ENCODE results near the gene SHFL.

Gene SHFL

GRCh38 chr19:10106100-10106936 lies 20.2 kb downstream of the SHFL start, which contains the start of gene PPAN:
Gene PPAN, plus strand, starts transcription at chr19:10106362. Its CDS starts 33 bp downstream, at chr19:10106395.
- H3K4me1 ChIP-seq (ENCODE audit: insufficient read depth, low read length), result peaks cover 12% of the 10 kb centered on the region
- no peaks in the 10 kb centered on the region for H3K27me3 ChIP-seq (ENCODE audit: insufficient read depth, low read length)
- peak within 1 kb of the TSS; percentile 84 for H3K4me3 ChIP-seq (ENCODE audit: low read length)
- H3K36me3 ChIP-seq (ENCODE audit: insufficient read depth, low read length), result peaks cover 34% of the 10 kb centered on the region
- no peaks in the 10 kb centered on the region for H3K9me3 ChIP-seq (ENCODE audit: low read length)
- H2AFZ ChIP-seq (ENCODE audit: low read depth, low read length), result peak within 1 kb of the TSS; percentile 31

DNA sequence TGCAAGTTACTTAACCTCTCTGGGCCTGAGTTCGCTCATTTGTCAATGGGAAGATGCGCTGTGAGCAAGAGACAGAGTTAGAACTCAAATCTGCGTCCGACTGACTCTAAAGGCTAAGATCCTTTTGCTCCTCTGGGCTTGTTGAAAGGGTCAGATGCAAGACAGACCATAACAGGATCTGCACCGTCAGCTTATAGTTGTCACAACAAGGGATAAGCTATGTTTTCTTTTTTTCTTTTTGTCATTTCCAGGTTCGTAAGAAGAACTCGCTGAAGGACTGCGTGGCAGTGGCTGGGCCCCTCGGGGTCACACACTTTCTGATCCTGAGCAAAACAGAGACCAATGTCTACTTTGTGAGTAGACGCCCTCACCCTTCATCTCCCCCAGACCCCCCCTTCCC lies 21.1 kb downstream of the SHFL start:
- Histone ChIP-seq H3K9me3 (ENCODE audit: low read length) (no peaks in the 10 kb centered on the region), H2AFZ (ENCODE audit: low read depth, low read length) (no peak overlapping the region), H3K4me3 (ENCODE audit: low read length) (peak overlapping the region; percentile 84), H3K36me3 (ENCODE audit: insufficient read depth, low read length) (peaks cover 37% of the 10 kb centered on the region), H3K4me1 (ENCODE audit: insufficient read depth, low read length) (peaks cover 12% of the 10 kb centered on the region), H3K27me3 (ENCODE audit: insufficient read depth, low read length) (no peaks in the 10 kb centered on the region)

DNA sequence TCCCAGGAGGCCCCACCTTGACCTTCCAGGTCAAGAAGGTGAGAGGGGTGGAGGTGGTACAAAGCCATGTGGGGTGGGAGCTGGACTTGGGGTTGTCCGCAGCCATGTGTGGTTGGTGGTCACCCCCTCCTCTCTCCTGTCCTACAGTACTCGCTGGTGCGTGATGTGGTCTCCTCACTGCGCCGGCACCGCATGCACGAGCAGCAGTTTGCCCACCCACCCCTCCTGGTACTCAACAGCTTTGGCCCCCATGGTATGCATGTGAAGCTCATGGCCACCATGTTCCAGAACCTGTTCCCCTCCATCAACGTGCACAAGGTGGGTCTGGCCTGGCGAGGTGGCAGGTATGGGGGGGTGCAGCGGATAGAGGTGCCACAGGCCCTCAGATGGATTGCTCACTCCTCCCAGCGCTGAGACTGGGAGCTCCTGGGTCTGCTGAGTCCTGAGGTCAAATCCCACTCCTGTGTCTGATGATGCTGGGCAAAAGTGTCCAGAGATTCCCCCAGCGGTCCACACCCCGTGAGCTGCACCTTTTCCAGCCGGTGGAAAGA lies 21.8 kb downstream of the SHFL start:
- Histone ChIP-seq H3K4me3 (ENCODE audit: low read length) (no peak overlapping the region), H3K36me3 (ENCODE audit: insufficient read depth, low read length) (peaks cover 37% of the 10 kb centered on the region), H3K4me1 (ENCODE audit: insufficient read depth, low read length) (peaks cover 12% of the 10 kb centered on the region), H3K9me3 (ENCODE audit: low read length) (no peaks in the 10 kb centered on the region), H2AFZ (ENCODE audit: low read depth, low read length) (no peak overlapping the region), H3K27me3 (ENCODE audit: insufficient read depth, low read length) (no peaks in the 10 kb centered on the region)

GRCh38 chr19:10109528-10109927 lies 23.4 kb downstream of the SHFL start:
- peaks cover 12% of the 10 kb centered on the region for H3K4me1 ChIP-seq (ENCODE audit: insufficient read depth, low read length)
- H3K36me3 ChIP-seq (ENCODE audit: insufficient read depth, low read length), result peaks cover 44% of the 10 kb centered on the region
- no peak overlapping the region for H3K4me3 ChIP-seq (ENCODE audit: low read length)
- no peaks in the 10 kb centered on the region for H3K9me3 ChIP-seq (ENCODE audit: low read length)
- H3K27me3 ChIP-seq (ENCODE audit: insufficient read depth, low read length), result no peaks in the 10 kb centered on the region
- no peak overlapping the region for H2AFZ ChIP-seq (ENCODE audit: low read depth, low read length)

DNA sequence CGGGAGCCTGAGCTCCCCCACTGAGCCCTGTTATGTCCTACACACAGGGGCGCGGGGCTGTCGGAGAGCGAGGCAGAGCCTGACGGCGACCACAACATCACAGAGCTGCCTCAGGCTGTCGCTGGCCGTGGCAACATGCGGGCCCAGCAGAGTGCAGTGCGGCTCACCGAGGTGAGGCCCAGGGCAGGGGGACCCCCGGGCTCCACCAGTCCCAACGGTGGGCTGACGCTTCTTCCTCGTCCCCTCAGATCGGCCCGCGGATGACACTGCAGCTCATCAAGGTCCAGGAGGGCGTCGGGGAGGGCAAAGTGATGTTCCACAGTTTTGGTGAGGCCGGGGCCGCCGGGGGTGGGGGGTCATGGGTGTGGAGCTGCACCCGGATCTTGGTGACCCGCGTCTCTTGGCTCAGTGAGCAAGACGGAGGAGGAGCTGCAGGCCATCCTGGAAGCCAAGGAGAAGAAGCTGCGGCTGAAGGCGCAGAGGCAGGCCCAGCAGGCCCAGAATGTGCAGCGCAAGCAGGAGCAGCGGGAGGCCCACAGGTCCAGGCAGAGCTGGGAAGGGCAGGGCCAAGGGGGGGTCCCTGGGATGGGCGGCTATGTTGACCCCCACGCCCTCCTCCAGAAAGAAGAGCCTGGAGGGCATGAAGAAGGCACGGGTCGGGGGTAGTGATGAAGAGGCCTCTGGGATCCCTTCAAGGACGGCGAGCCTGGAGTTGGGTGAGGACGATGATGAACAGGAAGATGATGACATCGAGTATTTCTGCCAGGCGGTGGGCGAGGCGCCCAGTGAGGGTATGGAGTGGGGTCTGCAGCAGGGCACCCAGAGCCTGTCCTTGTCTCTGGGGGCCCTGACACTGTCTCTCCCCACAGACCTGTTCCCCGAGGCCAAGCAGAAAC lies 24.2 kb downstream of the SHFL start:
- Histone ChIP-seq H2AFZ (ENCODE audit: low read depth, low read length) (no peak overlapping the region), H3K4me1 (ENCODE audit: insufficient read depth, low read length) (peaks cover 12% of the 10 kb centered on the region), H3K4me3 (ENCODE audit: low read length) (no peak overlapping the region), H3K9me3 (ENCODE audit: low read length) (no peaks in the 10 kb centered on the region), H3K27me3 (ENCODE audit: insufficient read depth, low read length) (no peaks in the 10 kb centered on the region), H3K36me3 (ENCODE audit: insufficient read depth, low read length) (peaks cover 51% of the 10 kb centered on the region)

DNA sequence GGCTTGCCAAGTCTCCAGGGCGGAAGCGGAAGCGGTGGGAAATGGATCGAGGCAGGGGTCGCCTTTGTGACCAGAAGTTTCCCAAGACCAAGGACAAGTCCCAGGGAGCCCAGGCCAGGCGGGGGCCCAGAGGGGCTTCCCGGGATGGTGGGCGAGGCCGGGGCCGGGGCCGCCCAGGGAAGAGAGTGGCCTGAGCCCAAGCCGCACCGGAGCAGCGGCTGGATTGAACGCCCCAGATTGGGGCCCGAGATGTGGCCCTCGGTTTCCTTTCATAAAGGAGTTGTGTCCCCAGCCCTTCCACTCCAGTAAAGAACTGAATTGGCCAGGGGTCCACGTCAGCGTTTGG lies 24.8 kb downstream of the SHFL start:
- Histone ChIP-seq H3K27me3 (ENCODE audit: insufficient read depth, low read length) (no peaks in the 10 kb centered on the region), H3K4me3 (ENCODE audit: low read length) (no peak overlapping the region), H3K36me3 (ENCODE audit: insufficient read depth, low read length) (peaks cover 57% of the 10 kb centered on the region), H2AFZ (ENCODE audit: low read depth, low read length) (no peak overlapping the region), H3K4me1 (ENCODE audit: insufficient read depth, low read length) (peaks cover 8% of the 10 kb centered on the region), H3K9me3 (ENCODE audit: low read length) (no peaks in the 10 kb centered on the region)

GRCh38 chr19:10111405-10111811 lies 25.3 kb downstream of the SHFL start, which contains the start of gene P2RY11:
Gene P2RY11, plus strand, starts transcription at chr19:10111693. Its CDS starts 29 bp downstream, at chr19:10111722.
- H3K36me3 ChIP-seq (ENCODE audit: insufficient read depth, low read length), result peaks cover 61% of the 10 kb centered on the region

DNA sequence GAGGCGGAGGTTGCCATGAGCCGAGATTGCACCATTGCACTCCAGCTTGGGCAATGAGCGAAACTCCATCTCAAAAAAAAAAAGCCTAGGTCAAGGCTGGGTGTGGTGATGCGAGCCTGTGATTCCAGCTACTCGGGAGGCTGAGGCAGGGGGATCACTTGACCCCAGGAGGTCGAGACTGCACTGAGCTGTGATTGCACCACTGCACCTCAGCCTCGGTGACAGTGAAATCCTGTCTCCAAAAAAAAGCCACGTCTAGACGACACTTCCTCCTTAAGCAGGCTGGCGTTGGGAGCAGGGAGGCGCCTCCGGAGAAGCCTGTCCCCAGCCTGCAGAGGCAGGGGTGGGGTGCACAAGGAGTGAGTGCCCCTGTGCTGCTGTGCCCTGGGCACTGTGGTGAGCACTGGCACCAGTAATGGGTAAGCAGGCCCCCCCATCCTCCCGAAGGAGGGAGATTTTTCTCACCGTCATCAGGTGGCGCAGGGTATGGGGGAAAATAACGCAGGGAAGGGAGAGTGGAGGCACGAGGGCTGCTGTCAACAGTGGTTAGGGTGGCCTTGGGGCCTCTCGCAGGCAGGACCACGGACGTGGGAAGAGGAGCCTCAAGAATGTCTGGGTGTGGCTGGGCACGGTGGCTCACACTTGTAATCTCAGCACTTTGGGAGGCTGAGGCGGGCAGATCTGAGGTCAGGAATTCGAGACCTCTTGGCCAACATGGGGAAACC lies 26.1 kb downstream of the SHFL start:
- Histone ChIP-seq H2AFZ (ENCODE audit: low read depth, low read length) (no peak overlapping the region), H3K27me3 (ENCODE audit: insufficient read depth, low read length) (no peaks in the 10 kb centered on the region), H3K36me3 (ENCODE audit: insufficient read depth, low read length) (peaks cover 69% of the 10 kb centered on the region), H3K4me1 (ENCODE audit: insufficient read depth, low read length) (peaks cover 4% of the 10 kb centered on the region), H3K4me3 (ENCODE audit: low read length) (no peak overlapping the region), H3K9me3 (ENCODE audit: low read length) (no peaks in the 10 kb centered on the region)

More at GRCh38 chr19:10111405-10111811, 25.3 kb downstream of the SHFL start, which contains the start of gene P2RY11:
- Histone ChIP-seq H3K4me3 (ENCODE audit: low read length) (no peak within 1 kb of the TSS), H2AFZ (ENCODE audit: low read depth, low read length) (no peak within 1 kb of the TSS), H3K4me1 (ENCODE audit: insufficient read depth, low read length) (peaks cover 8% of the 10 kb centered on the region), H3K27me3 (ENCODE audit: insufficient read depth, low read length) (no peaks in the 10 kb centered on the region), H3K9me3 (ENCODE audit: low read length) (no peaks in the 10 kb centered on the region)

DNA sequence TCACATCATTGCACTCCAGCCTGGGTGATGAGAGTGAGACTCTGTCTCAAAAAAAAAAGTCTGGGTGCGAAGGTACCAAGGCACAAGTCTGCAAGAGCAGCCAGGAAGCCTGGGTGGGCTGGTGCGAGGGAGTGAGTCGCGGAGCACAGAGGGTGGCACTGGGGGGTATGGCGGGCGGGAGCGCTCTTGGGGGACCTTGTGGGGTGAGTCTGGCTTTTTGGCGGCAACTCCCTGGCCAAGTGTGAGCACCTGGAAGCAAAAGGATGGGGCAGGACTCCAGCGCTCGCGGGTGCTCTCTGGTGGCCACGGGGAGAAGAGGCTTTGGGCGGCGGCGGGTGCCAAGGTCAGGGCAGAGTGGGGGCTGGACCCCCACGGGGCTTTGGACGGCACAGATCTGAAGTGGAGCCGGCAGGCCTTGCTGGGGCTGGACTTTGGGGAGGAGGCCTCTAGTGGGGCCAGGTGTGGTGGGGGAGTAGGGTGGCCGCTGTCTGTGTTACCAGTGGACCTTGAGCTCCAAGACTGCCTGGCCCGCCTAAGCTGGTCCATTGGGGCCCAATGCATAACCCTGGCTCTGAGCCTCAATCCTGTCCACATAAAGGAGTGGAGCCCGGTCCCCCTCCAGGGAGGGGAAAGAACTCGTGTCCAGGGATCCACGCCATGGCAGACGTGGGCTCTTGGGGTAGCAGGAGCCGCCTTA lies 26.9 kb downstream of the SHFL start:
- Histone ChIP-seq H3K9me3 (ENCODE audit: low read length) (no peaks in the 10 kb centered on the region), H3K4me3 (ENCODE audit: low read length) (no peak overlapping the region), H3K27me3 (ENCODE audit: insufficient read depth, low read length) (no peaks in the 10 kb centered on the region), H2AFZ (ENCODE audit: low read depth, low read length) (no peak overlapping the region), H3K4me1 (ENCODE audit: insufficient read depth, low read length) (no peaks in the 10 kb centered on the region), H3K36me3 (ENCODE audit: insufficient read depth, low read length) (peaks cover 70% of the 10 kb centered on the region)

DNA sequence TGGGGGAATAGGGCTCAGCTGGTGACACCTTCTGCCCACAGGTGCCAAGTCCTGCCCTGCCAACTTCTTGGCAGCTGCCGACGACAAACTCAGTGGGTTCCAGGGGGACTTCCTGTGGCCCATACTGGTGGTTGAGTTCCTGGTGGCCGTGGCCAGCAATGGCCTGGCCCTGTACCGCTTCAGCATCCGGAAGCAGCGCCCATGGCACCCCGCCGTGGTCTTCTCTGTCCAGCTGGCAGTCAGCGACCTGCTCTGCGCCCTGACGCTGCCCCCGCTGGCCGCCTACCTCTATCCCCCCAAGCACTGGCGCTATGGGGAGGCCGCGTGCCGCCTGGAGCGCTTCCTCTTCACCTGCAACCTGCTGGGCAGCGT lies 27.5 kb downstream of the SHFL start:
- Histone ChIP-seq H3K4me1 (ENCODE audit: insufficient read depth, low read length) (peaks cover 2% of the 10 kb centered on the region), H3K9me3 (ENCODE audit: low read length) (no peaks in the 10 kb centered on the region), H3K27me3 (ENCODE audit: insufficient read depth, low read length) (no peaks in the 10 kb centered on the region), H3K36me3 (ENCODE audit: insufficient read depth, low read length) (peaks cover 68% of the 10 kb centered on the region), H3K4me3 (ENCODE audit: low read length) (no peak overlapping the region), H2AFZ (ENCODE audit: low read depth, low read length) (no peak overlapping the region)

DNA sequence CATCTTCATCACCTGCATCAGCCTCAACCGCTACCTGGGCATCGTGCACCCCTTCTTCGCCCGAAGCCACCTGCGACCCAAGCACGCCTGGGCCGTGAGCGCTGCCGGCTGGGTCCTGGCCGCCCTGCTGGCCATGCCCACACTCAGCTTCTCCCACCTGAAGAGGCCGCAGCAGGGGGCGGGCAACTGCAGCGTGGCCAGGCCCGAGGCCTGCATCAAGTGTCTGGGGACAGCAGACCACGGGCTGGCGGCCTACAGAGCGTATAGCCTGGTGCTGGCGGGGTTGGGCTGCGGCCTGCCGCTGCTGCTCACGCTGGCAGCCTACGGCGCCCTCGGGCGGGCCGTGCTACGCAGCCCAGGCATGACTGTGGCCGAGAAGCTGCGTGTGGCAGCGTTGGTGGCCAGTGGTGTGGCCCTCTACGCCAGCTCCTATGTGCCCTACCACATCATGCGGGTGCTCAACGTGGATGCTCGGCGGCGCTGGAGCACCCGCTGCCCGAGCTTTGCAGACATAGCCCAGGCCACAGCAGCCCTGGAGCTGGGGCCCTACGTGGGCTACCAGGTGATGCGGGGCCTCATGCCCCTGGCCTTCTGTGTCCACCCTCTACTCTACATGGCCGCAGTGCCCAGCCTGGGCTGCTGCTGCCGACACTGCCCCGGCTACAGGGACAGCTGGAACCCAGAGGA lies 28.0 kb downstream of the SHFL start:
- Histone ChIP-seq H3K4me1 (ENCODE audit: insufficient read depth, low read length) (peaks cover 7% of the 10 kb centered on the region), H3K4me3 (ENCODE audit: low read length) (no peak overlapping the region), H3K9me3 (ENCODE audit: low read length) (no peaks in the 10 kb centered on the region), H2AFZ (ENCODE audit: low read depth, low read length) (no peak overlapping the region), H3K36me3 (ENCODE audit: insufficient read depth, low read length) (peaks cover 66% of the 10 kb centered on the region), H3K27me3 (ENCODE audit: insufficient read depth, low read length) (no peaks in the 10 kb centered on the region)

All from neuron (in vitro differentiated cells).